Neural cell (in vitro differentiated cells): ENCODE results near the gene LTK.

Experiments
- EP300 ChIP-seq: fragments of 450-650 bp; conservative IDR thresholded peaks from 2 replicates; pipeline ENCODE4 v1.6.1; 2014; ENCODE audit warnings: antibody characterized with exemption, mild to moderate bottlenecking, moderate library complexity; ENCODE audit not compliant: poor library complexity, severe bottlenecking
- EZH2 ChIP-seq: fragments of 200-600, 300-800 bp; shearing (Covaris generic), sonication (generic); IDR thresholded peaks from 2 replicates; pipeline ENCODE4 v1.6.1; 2014; ENCODE audit warnings: antibody characterized with exemption, low read length, borderline replicate concordance, mild to moderate bottlenecking; ENCODE audit not compliant: insufficient read depth, poor library complexity, severe bottlenecking
- POLR2AphosphoS5 ChIP-seq: IDR thresholded peaks from 2 replicates; pipeline ENCODE4 v1.6.1; 2012
- TF ChIP-seq, protein P1 (sequence below): fragments of 450-650 bp; IDR thresholded peaks from 2 replicates; pipeline ENCODE4 v1.5.1; 2014; ENCODE audit warnings: antibody characterized with exemption, mild to moderate bottlenecking, moderate library complexity; ENCODE audit not compliant: poor library complexity, severe bottlenecking
- TF ChIP-seq, protein P2 (sequence below): IDR thresholded peaks from 2 replicates; pipeline ENCODE4 v1.6.1; 2012; ENCODE audit warnings: borderline replicate concordance

DNA sequence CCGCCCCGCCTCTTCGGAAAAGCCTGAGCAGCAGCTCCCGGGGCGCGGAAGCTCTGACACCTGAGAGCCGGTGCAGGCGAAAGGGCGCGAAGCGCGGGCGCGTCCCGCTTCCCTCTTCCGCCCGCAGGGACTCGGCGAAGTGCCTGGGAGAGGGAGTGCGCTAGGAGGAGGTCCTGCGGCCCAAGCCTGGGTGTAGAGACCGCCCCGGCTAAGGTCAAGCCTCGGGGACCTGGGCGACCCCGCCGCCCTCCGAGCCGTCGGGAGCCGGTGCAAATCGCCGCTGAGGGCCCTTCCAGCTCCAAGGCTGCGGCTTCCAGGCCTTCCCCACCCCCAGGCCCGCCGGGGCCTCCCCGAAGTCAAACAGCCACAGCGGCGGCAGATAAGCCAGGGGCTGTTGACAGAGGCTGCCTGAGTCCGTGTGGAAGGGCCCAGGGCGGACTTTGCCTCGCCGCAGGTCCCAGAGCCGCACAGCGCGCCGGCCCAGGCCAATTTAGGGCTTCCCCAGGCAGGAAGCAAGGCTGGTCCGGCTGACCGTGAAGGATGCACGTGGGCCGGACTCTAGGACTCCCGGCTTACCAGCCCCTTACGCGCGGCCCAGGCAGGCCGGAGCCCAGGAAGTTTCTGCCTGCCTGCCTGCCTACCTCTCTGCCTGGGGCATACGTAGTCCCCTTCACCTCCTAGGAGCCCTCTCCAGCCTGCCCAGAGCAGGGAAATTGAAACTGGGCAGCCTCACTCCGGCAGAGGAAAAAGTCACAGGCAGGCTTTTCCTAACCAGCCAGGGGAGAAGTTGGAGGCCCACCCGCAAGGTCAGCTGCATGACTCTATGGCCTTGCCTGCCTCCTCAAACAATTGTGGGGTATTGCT, 17.7 kb downstream of the LTK start:
- TF ChIP-seq EZH2 = peak; percentile 28
- TF ChIP-seq, protein P1, sequence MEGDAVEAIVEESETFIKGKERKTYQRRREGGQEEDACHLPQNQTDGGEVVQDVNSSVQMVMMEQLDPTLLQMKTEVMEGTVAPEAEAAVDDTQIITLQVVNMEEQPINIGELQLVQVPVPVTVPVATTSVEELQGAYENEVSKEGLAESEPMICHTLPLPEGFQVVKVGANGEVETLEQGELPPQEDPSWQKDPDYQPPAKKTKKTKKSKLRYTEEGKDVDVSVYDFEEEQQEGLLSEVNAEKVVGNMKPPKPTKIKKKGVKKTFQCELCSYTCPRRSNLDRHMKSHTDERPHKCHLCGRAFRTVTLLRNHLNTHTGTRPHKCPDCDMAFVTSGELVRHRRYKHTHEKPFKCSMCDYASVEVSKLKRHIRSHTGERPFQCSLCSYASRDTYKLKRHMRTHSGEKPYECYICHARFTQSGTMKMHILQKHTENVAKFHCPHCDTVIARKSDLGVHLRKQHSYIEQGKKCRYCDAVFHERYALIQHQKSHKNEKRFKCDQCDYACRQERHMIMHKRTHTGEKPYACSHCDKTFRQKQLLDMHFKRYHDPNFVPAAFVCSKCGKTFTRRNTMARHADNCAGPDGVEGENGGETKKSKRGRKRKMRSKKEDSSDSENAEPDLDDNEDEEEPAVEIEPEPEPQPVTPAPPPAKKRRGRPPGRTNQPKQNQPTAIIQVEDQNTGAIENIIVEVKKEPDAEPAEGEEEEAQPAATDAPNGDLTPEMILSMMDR = no peak
- TF ChIP-seq, protein P2, sequence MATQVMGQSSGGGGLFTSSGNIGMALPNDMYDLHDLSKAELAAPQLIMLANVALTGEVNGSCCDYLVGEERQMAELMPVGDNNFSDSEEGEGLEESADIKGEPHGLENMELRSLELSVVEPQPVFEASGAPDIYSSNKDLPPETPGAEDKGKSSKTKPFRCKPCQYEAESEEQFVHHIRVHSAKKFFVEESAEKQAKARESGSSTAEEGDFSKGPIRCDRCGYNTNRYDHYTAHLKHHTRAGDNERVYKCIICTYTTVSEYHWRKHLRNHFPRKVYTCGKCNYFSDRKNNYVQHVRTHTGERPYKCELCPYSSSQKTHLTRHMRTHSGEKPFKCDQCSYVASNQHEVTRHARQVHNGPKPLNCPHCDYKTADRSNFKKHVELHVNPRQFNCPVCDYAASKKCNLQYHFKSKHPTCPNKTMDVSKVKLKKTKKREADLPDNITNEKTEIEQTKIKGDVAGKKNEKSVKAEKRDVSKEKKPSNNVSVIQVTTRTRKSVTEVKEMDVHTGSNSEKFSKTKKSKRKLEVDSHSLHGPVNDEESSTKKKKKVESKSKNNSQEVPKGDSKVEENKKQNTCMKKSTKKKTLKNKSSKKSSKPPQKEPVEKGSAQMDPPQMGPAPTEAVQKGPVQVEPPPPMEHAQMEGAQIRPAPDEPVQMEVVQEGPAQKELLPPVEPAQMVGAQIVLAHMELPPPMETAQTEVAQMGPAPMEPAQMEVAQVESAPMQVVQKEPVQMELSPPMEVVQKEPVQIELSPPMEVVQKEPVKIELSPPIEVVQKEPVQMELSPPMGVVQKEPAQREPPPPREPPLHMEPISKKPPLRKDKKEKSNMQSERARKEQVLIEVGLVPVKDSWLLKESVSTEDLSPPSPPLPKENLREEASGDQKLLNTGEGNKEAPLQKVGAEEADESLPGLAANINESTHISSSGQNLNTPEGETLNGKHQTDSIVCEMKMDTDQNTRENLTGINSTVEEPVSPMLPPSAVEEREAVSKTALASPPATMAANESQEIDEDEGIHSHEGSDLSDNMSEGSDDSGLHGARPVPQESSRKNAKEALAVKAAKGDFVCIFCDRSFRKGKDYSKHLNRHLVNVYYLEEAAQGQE = no peak
- no peak for TF ChIP-seq EP300
- no peak for TF ChIP-seq POLR2AphosphoS5
